IPS-NIHi7 (cell line): ENCODE data around the gene ACTR3C.
"Not testable (repeated sequence)": the region's sequence is repeated elsewhere in the genome, so short reads cannot be mapped to it uniquely, and the experiment has no call there.

ENCODE experiments used
- DNase-seq: peaks from one replicate; pipeline ENCODE4 v3.0.0; 2012; ENCODE audit warnings: mixed read lengths; ENCODE audit errors: extremely low spot score

Gene ACTR3C

GRCh38 chr7:150313870-150314269 is 9.5 kb downstream of the ACTR3C start:
- DNase-seq, result no peak

GRCh38 chr7:150313367-150313809 is 10.0 kb downstream of the ACTR3C start:
- no peak for DNase-seq

GRCh38 chr7:150312649-150313366 is 10.5 kb downstream of the ACTR3C start:
- DNase-seq, result not testable (repeated sequence)

- no peak for DNase-seq
Measured at GRCh38 chr7:150311711-150312110, 11.6 kb downstream of the ACTR3C start.

- DNase-seq, result no peak
Measured at GRCh38 chr7:150311146-150311545, 12.2 kb downstream of the ACTR3C start.

DNA sequence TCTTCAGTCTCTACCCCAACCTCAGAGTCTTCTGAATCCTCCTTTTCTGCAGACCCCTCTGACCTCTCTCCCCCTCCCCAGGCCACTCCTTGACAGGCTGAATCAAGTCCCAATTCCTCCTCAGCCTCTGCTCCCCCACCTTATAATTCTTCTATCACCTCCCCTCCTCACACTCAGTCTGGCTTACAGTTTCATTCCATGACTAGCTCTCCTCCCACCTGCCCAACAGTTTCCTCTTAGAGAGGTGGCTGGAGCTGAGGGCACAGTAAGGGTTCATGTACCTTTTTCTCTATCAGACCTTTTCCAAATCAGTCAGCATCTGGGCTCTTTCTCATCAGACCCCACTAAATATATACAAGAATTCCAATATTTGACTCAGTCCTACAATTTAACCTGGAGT is 14.8 kb downstream of the ACTR3C start:
- no peak for DNase-seq

- DNase-seq, result no peak
Measured at GRCh38 chr7:150307904-150308303, 15.4 kb downstream of the ACTR3C start.

- DNase-seq, result no peak
Measured at GRCh38 chr7:150307129-150307528, 16.2 kb downstream of the ACTR3C start.

DNA sequence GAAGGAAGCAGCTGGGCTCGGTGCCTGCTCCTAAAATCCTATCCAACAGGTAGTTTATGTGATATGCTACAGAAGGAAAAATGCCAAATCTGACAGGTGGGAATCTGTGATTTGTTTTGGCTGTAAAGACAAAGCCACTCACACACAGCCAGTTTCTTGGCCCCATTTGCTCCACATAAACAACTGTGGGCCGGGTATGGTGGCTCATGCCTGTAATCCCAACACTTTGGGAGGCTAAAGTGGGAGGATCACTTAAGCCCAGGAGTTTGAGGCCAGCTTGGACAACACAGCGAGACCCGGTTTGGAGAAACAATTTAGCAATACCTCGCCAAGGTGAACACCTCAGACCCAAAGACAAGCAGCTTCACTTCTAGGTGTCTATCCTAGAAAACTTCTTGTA is 17.0 kb downstream of the ACTR3C start:
- DNase-seq, result not testable (repeated sequence)

DNA sequence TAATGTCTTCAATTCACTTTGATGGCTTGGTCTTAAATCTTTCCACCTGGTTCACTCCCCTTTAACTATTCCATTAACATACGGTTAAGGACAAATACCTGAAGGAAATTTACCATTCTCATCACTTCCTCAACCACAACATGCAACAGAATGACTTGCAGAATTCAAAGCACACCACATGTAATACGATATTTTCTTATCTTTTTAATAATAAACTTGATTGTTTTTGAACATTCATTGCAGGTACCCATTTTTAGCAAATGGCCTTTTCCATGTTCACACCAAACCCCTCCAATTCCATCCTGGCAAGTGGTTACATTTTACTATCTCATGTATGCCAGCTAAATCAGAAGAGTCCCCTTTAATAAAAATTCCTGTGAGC is 17.5 kb downstream of the ACTR3C start:
- DNase-seq, result not testable (repeated sequence)

DNA sequence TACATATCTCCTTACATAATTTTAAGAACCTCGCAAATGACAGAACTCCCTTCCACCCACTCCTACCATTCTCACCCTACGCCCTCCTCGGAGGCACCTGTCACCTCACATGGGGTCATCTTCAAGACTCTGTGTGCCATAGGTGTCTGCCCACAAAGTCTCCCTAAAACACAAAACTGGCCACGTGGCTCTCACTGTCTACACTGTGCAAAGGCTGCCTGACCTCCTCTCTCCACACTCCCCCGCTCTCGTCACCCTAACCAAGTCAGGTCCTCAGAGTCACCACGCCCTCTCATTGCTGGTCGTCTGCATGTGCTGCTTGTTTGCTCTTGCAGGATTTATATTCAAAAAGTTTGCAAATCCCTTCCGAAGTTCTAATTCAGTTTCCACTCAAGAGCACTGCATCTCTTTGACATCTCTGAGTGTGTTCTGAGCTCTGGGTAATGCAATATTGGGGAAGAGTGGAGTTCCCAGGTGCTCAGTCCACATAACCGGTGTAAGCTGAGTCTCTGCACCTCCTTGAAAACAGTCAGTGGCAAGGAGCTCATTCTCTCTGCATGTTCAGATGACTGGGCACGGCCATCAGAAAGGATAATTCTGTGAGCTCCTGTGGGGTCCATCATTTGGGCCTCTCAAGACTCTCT is 18.0 kb downstream of the ACTR3C start:
- not testable (repeated sequence) for DNase-seq

GRCh38 chr7:150304499-150305258 is 18.7 kb downstream of the ACTR3C start:
- DNase-seq, result not testable (repeated sequence)

- DNase-seq, result not testable (repeated sequence)
Measured at GRCh38 chr7:150302908-150303310, 20.4 kb downstream of the ACTR3C start.

DNA sequence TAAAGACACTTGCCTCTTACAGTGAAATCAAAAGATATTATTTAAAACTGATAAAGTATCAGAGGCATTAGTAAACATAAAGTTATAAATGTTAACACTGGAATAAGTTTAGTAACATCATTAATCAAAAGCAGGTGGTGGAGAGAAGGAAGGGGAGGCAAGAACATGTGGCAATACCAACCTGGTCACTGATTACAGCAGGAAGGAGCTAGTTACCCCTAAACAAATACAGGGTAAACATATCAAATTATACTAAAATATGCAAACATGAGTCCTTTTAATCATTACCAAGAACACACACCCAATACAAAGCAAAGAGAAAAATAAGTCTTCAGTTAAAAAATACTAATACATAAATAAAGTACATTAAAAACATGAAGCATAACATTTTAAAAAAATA is 25.4 kb downstream of the ACTR3C start:
- DNase-seq, result not testable (repeated sequence)

DNA sequence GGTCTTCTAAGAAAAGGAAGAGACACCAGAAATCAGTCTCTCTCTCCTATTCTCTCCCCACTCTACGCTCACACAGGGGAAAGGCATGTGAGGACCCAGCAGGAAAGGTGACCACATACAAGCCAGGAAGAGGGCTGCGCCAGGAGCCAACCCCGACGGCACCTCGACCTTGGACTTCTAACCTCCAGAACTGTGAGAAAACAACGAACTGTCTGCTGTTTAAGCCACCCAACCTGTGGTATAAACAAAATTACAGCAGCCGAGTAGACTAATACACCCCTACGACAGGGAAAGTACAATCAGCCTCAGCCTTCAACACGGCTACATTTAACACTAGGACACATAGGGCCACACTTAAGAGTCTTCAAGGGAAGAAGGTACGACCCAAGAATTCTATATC is 26.5 kb downstream of the ACTR3C start:
- not testable (repeated sequence) for DNase-seq

- not testable (repeated sequence) for DNase-seq
Measured at GRCh38 chr7:150295614-150296013, 27.7 kb downstream of the ACTR3C start.

GRCh38 chr7:150295027-150295426 is 28.3 kb downstream of the ACTR3C start:
- DNase-seq, result not testable (repeated sequence)

GRCh38 chr7:150290317-150290716 is 33.0 kb downstream of the ACTR3C start:
- not testable (repeated sequence) for DNase-seq

- DNase-seq, result not testable (repeated sequence)
Measured at GRCh38 chr7:150288816-150289215, 34.5 kb downstream of the ACTR3C start.

DNA sequence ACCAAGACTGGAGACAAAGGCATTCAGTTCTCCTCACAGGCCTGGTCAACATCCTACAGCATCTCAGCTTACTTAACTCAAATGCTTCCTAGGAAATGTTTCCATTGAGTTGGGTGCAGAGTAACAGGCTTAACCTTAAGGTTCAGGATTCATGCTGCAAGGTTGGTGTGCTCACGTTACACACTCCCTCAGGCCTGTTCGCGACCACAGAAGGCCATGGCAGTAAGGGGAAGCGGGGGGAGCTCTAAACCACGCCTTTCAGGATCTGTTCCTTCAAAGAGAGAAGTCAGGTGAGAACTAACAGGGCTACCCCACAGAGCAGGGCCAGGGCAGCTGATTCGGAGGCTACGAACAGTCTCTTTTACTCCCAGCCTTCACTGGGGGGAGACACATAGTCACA is 35.5 kb downstream of the ACTR3C start:
- DNase-seq, result not testable (repeated sequence)

- DNase-seq, result not testable (repeated sequence)
Measured at GRCh38 chr7:150285849-150286754, 37.2 kb downstream of the ACTR3C start.
